ENCODE measurements around the gene SLC2A1. TPM values are rescaled to one million over a fixed set of nuclear protein-coding genes. Genes with fewer than 3 reads are reported as not detected.

The SLC2A1 gene
- 10 to 100 TPM; 25.0 to 51.5 TPM for total RNA-seq

GRCh38 chr1:42958488-42959319 lies at the start of gene SLC2A1:
Gene SLC2A1 (minus strand): TSS chr1:42958868. CDS start chr1:42958651, 217 bp downstream.
- DNase-seq (ENCODE audit: low spot score): peak; percentile 88
- Histone ChIP-seq H3K27me3 (no peaks in the 10 kb centered on the region), H3K4me3 (peak within 1 kb of the TSS; percentile 75 to 81), H3K4me1 (peaks cover 0 to 37% of the 10 kb centered on the region in 2 donors), H3K9me3 (no peaks in the 10 kb centered on the region), H3K36me3 (no peaks in the 10 kb centered on the region), H3K27ac (peak within 1 kb of the TSS; percentile 78 to 90)
- TF ChIP-seq CTCF (IDR thresholded peaks at IDR 0.05): no peak

GRCh38 chr1:43007377-43008114 lies 48.9 kb upstream of the SLC2A1 start:
- peaks cover 0 to 6% of the 10 kb centered on the region in 2 donors for H3K27me3 ChIP-seq
- no peak for DNase-seq (ENCODE audit: low spot score)
- H3K4me1 ChIP-seq: no peaks in the 10 kb centered on the region
- H3K4me3 ChIP-seq: no peak overlapping the region
- H3K27ac ChIP-seq: no peak overlapping the region
- TF ChIP-seq CTCF (IDR thresholded peaks at IDR 0.05): no peak
- no peaks in the 10 kb centered on the region for H3K36me3 ChIP-seq
- H3K9me3 ChIP-seq: no peaks in the 10 kb centered on the region

GRCh38 chr1:43005460-43006361 lies 47.0 kb upstream of the SLC2A1 start:
- Histone ChIP-seq H3K27ac (no peak overlapping the region), H3K4me3 (no peak overlapping the region), H3K27me3 (peaks cover 0 to 6% of the 10 kb centered on the region in 2 donors), H3K36me3 (no peaks in the 10 kb centered on the region), H3K9me3 (no peaks in the 10 kb centered on the region), H3K4me1 (no peaks in the 10 kb centered on the region)
- no peak for TF ChIP-seq CTCF (IDR thresholded peaks at IDR 0.05)
- DNase-seq (ENCODE audit: low spot score): no peak

- Histone ChIP-seq H3K27me3 (peaks cover 0 to 6% of the 10 kb centered on the region in 2 donors), H3K4me3 (no peak overlapping the region), H3K4me1 (no peaks in the 10 kb centered on the region), H3K9me3 (no peaks in the 10 kb centered on the region), H3K27ac (no peak overlapping the region), H3K36me3 (no peaks in the 10 kb centered on the region)
- no peak for DNase-seq (ENCODE audit: low spot score)
- TF ChIP-seq CTCF (IDR thresholded peaks at IDR 0.05): no peak
These were observed 46.2 kb upstream of the SLC2A1 start for GRCh38 chr1:43004587-43005459.

- Histone ChIP-seq H3K36me3 (no peaks in the 10 kb centered on the region), H3K9me3 (no peaks in the 10 kb centered on the region), H3K4me1 (no peaks in the 10 kb centered on the region), H3K4me3 (no peak overlapping the region), H3K27ac (no peak overlapping the region), H3K27me3 (peaks cover 0 to 6% of the 10 kb centered on the region in 2 donors)
- DNase-seq (ENCODE audit: low spot score): no peak
- TF ChIP-seq CTCF (IDR thresholded peaks at IDR 0.05): no peak
These were observed 44.1 kb upstream of the SLC2A1 start for GRCh38 chr1:43002766-43003165.
